Liver (tissue), 9 donors: ENCODE measurements around the gene KBTBD13. TPM values are rescaled to one million over a fixed set of nuclear protein-coding genes. Genes with fewer than 3 reads are reported as not detected.

Source experiments
- DNase-seq: peaks from one replicate; pipeline ENCODE4 v3.0.0-alpha.2; 2017; ENCODE audit warnings: low spot score
- H3K27ac ChIP-seq, 2 donors: one replicate each; pipeline ENCODE4 v1.7.0; 2013; ENCODE audit warnings: inconsistent platforms in 2 of 2, low read length in 2 of 2, control low read depth in 1 of 2, low read depth in 1 of 2, mild to moderate bottlenecking in 1 of 2
- H3K27me3 ChIP-seq, 4 donors: one replicate each; pipeline versions ENCODE4 v1.6.1 to v1.7.0; 2013; ENCODE audit warnings: low read length in 3 of 4, inconsistent platforms in 1 of 4, mild to moderate bottlenecking in 1 of 4, moderate library complexity in 1 of 4; ENCODE audit not compliant: control insufficient read depth in 4 of 4, insufficient read depth in 4 of 4
- H3K36me3 ChIP-seq, 4 donors: one replicate each; pipeline versions ENCODE4 v1.6.1 to v1.7.0; 2013; ENCODE audit warnings: low read length in 3 of 4, mild to moderate bottlenecking in 3 of 4, low read depth in 1 of 4, moderate library complexity in 1 of 4; ENCODE audit not compliant: control insufficient read depth in 4 of 4, insufficient read depth in 3 of 4
- H3K4me1 ChIP-seq, 4 donors: one replicate each; pipeline versions ENCODE4 v1.6.1 to v1.7.0; 2013; ENCODE audit warnings: low read length in 3 of 4, mild to moderate bottlenecking in 3 of 4, moderate library complexity in 1 of 4; ENCODE audit not compliant: control insufficient read depth in 4 of 4, insufficient read depth in 4 of 4
- H3K4me3 ChIP-seq, 3 donors: one replicate each; pipeline versions ENCODE4 v1.6.1 to v1.7.0; 2013; ENCODE audit warnings: low read length in 3 of 3, control low read depth in 1 of 3, low read depth in 1 of 3, mild to moderate bottlenecking in 1 of 3
- H3K9ac ChIP-seq, 2 donors: one replicate each; pipeline ENCODE4 v1.7.0; 2013; ENCODE audit warnings: low read length in 2 of 2, mild to moderate bottlenecking in 2 of 2, moderate library complexity in 2 of 2, control low read depth in 1 of 2, low read depth in 1 of 2
- H3K9me3 ChIP-seq, 4 donors: one replicate each; pipeline versions ENCODE4 v1.6.1 to v1.7.0; 2013; ENCODE audit warnings: low read length in 3 of 4; ENCODE audit not compliant: control insufficient read depth in 4 of 4
- EGR1 ChIP-seq, 2 donors: IDR thresholded peaks; 2 replicates each; pipeline ENCODE4 v1.6.1; 2016 to 2018; ENCODE audit warnings: antibody characterized with exemption in 2 of 2, low read depth in 2 of 2
- FOXA1 ChIP-seq: IDR thresholded peaks from 2 replicates; pipeline ENCODE4 v1.6.1; 2016; ENCODE audit warnings: antibody characterized with exemption
- GABPA ChIP-seq, 2 donors: IDR thresholded peaks in 1 of 2; conservative IDR thresholded peaks in 1 of 2; 2 replicates each; pipeline ENCODE4 v1.6.1; 2016; ENCODE audit warnings: antibody characterized with exemption in 2 of 2, mild to moderate bottlenecking in 1 of 2, moderate library complexity in 1 of 2
- HNF4A ChIP-seq, 2 donors: conservative IDR thresholded peaks; 2 replicates each; pipeline ENCODE4 v1.6.1; 2016; ENCODE audit warnings: antibody characterized with exemption in 2 of 2, mild to moderate bottlenecking in 2 of 2
- HNF4G ChIP-seq: IDR thresholded peaks from 2 replicates; pipeline ENCODE4 v1.6.1; 2016; ENCODE audit warnings: antibody characterized with exemption
- JUND ChIP-seq, 2 donors: IDR thresholded peaks; 2 replicates each; pipeline ENCODE4 v1.6.1; 2016; ENCODE audit warnings: antibody characterized with exemption in 2 of 2
- NR2F2 ChIP-seq: IDR thresholded peaks from 2 replicates; pipeline ENCODE4 v1.6.1; 2016; ENCODE audit warnings: antibody characterized with exemption
- RAD21 ChIP-seq, 2 donors: IDR thresholded peaks; 2 replicates each; pipeline ENCODE4 v1.6.1; 2016; ENCODE audit warnings: antibody characterized with exemption in 2 of 2, mild to moderate bottlenecking in 2 of 2
- RXRA ChIP-seq, 2 donors: IDR thresholded peaks; 2 replicates each; pipeline ENCODE4 v1.6.1; 2017 to 2018; ENCODE audit warnings: antibody characterized with exemption in 2 of 2, mild to moderate bottlenecking in 1 of 2
- SP1 ChIP-seq: IDR thresholded peaks from 2 replicates; pipeline ENCODE4 v1.6.1; 2018; ENCODE audit warnings: antibody characterized with exemption, mild to moderate bottlenecking
- TAF1 ChIP-seq: conservative IDR thresholded peaks from 2 replicates; pipeline ENCODE4 v1.6.1; 2016; ENCODE audit warnings: antibody characterized with exemption, mild to moderate bottlenecking
- YY1 ChIP-seq: IDR thresholded peaks from 2 replicates; pipeline ENCODE4 v1.6.1; 2016; ENCODE audit warnings: antibody characterized with exemption, mild to moderate bottlenecking
- WGBS: extraction: QIAGEN DNeasy Blood & Tissue Kit; methylation state at CpG from one replicate; pipeline ENCODE4 v1.1.7; 2013; 5-methylcytosine and 5-hydroxymethylcytosine counted together
- polyA plus RNA-seq, 2 donors: library from polyadenylated mRNA; stranded (reverse) in 1 of 2; unstranded in 1 of 2; fragments of 200-250 nt in 1 of 2; fragments of >200 nt in 1 of 2; fragmentation: Nextera tagmentation in 1 of 2; extraction: Ambion mirVana in 1 of 2; gene quantifications; one replicate each; pipeline versions ENCODE4 v1.2.1 to v1.2.3, GENCODE V29; 2013 to 2015
- total RNA-seq, 2 donors: library from RNA; depleted of rRNA; stranded (reverse); fragments of >200 nt; gene quantifications; one replicate each; pipeline ENCODE4 v1.2.3, GENCODE V29; 2014
- TF ChIP-seq, protein P1 (sequence below): IDR thresholded peaks from 2 replicates; pipeline ENCODE4 v1.6.1; 2016; ENCODE audit warnings: antibody characterized with exemption
- TF ChIP-seq, protein P2 (sequence below): IDR thresholded peaks from 2 replicates; pipeline ENCODE4 v1.6.1; 2016; ENCODE audit warnings: antibody characterized with exemption
- TF ChIP-seq, protein P3 (sequence below): IDR thresholded peaks from 2 replicates; pipeline ENCODE4 v1.6.1; 2016; ENCODE audit warnings: antibody characterized with exemption, mild to moderate bottlenecking
- TF ChIP-seq, protein P4 (sequence below): IDR thresholded peaks from 2 replicates; pipeline ENCODE4 v1.6.1; 2016; ENCODE audit warnings: antibody characterized with exemption
- TF ChIP-seq, protein P5 (sequence below): fragments of 150-350 bp; IDR thresholded peaks from 2 replicates; pipeline ENCODE4 v1.5.1; 2017; ENCODE audit warnings: improper control_type of control experiment, low read depth, low read length; ENCODE audit not compliant: missing input control
- donor health status: healthy.
- donor health status: healthy.
- donor health status: healthy.
- donor health status: healthy.
- donor health status: healthy.

KBTBD13 gene
- total and polyA plus RNA-seq, 4 donors = not detected

DNA sequence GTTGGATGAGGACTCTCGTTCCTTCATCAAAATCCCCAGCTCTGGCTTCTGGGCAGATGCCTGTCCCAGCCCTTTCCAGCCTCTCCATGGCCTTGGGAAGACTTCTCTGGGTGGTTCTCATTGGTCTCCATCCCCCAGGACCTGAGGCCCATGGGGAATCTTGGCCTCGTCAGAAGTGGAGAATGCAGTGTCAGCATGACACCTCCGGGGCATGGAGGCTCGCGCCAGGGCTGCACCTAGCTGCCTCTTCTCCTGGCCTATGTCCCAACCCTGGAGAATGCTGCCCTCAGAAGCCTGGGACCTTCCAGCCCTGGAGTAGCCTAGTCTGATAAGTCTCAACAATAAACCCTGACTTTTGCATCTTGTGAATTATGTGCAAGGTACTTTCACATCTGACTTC, 3.0 kb downstream of the KBTBD13 start:
- Histone ChIP-seq H3K9ac (no peak overlapping the region), H3K27ac (no peak overlapping the region), H3K9me3 (no peaks in the 10 kb centered on the region), H3K27me3 (no peaks in the 10 kb centered on the region), H3K36me3 (no peaks in the 10 kb centered on the region), H3K4me1 (peaks cover 3 to 13% (median 6%) of the 10 kb centered on the region in 4 donors), H3K4me3 (no peak overlapping the region)
- no peak for DNase-seq
- WGBS = 88% methylated on average over 5 of the region's 5 CpGs
- TF ChIP-seq, protein P1, sequence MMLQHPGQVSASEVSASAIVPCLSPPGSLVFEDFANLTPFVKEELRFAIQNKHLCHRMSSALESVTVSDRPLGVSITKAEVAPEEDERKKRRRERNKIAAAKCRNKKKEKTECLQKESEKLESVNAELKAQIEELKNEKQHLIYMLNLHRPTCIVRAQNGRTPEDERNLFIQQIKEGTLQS = no peak
- TF ChIP-seq, protein P2, sequence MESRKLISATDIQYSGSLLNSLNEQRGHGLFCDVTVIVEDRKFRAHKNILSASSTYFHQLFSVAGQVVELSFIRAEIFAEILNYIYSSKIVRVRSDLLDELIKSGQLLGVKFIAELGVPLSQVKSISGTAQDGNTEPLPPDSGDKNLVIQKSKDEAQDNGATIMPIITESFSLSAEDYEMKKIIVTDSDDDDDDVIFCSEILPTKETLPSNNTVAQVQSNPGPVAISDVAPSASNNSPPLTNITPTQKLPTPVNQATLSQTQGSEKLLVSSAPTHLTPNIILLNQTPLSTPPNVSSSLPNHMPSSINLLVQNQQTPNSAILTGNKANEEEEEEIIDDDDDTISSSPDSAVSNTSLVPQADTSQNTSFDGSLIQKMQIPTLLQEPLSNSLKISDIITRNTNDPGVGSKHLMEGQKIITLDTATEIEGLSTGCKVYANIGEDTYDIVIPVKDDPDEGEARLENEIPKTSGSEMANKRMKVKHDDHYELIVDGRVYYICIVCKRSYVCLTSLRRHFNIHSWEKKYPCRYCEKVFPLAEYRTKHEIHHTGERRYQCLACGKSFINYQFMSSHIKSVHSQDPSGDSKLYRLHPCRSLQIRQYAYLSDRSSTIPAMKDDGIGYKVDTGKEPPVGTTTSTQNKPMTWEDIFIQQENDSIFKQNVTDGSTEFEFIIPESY = no peak
- TF ChIP-seq EGR1 (IDR thresholded peaks at IDR 0.05; ENCODE audit: low read depth in 2 of 2) (no peak), RXRA (IDR thresholded peaks at IDR 0.05) (no peak), TAF1 (no peak), JUND (IDR thresholded peaks at IDR 0.05) (no peak), HNF4G (no peak), GABPA (IDR thresholded peaks at IDR 0.05 in 1 of 2, conservative IDR thresholded peaks at IDR 0.05 in 1 of 2) (no peak), YY1 (no peak)
- TF ChIP-seq, protein P3, sequence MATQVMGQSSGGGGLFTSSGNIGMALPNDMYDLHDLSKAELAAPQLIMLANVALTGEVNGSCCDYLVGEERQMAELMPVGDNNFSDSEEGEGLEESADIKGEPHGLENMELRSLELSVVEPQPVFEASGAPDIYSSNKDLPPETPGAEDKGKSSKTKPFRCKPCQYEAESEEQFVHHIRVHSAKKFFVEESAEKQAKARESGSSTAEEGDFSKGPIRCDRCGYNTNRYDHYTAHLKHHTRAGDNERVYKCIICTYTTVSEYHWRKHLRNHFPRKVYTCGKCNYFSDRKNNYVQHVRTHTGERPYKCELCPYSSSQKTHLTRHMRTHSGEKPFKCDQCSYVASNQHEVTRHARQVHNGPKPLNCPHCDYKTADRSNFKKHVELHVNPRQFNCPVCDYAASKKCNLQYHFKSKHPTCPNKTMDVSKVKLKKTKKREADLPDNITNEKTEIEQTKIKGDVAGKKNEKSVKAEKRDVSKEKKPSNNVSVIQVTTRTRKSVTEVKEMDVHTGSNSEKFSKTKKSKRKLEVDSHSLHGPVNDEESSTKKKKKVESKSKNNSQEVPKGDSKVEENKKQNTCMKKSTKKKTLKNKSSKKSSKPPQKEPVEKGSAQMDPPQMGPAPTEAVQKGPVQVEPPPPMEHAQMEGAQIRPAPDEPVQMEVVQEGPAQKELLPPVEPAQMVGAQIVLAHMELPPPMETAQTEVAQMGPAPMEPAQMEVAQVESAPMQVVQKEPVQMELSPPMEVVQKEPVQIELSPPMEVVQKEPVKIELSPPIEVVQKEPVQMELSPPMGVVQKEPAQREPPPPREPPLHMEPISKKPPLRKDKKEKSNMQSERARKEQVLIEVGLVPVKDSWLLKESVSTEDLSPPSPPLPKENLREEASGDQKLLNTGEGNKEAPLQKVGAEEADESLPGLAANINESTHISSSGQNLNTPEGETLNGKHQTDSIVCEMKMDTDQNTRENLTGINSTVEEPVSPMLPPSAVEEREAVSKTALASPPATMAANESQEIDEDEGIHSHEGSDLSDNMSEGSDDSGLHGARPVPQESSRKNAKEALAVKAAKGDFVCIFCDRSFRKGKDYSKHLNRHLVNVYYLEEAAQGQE = no peak
- TF ChIP-seq, protein P4, sequence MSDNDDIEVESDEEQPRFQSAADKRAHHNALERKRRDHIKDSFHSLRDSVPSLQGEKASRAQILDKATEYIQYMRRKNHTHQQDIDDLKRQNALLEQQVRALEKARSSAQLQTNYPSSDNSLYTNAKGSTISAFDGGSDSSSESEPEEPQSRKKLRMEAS = no peak

DNA sequence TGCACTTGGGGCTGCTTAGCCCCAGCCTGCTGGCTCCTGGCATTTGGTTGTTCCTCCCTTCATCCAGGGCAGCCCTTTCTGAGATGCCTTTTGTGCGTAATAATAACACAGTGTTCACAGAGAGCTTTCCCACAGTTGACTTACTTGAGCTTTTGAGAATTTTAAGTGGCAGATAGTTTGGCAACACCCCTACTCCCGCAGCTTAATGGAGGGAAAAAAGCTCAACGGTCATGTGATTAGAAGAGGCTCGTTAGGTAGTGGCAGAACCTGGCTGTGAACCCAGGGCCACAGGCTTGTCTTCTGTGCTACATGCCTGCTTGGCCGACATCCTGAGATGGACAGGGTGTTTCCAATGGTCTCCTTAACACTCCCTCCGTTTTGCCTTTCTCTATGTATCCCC, 4.7 kb downstream of the KBTBD13 start:
- Histone ChIP-seq H3K4me3 (no peak overlapping the region), H3K9me3 (no peaks in the 10 kb centered on the region), H3K9ac (no peak overlapping the region), H3K36me3 (no peaks in the 10 kb centered on the region), H3K27ac (no peak overlapping the region), H3K4me1 (peaks cover 3 to 16% (median 10%) of the 10 kb centered on the region in 4 donors), H3K27me3 (no peaks in the 10 kb centered on the region)
- DNase-seq = no peak
- TF ChIP-seq SP1 (no peak), RXRA (IDR thresholded peaks at IDR 0.05) (no peak), HNF4G (no peak), HNF4A (conservative IDR thresholded peaks at IDR 0.05) (no peak), FOXA1 (no peak), EGR1 (IDR thresholded peaks at IDR 0.05; ENCODE audit: low read depth in 2 of 2) (no peak), RAD21 (IDR thresholded peaks at IDR 0.05) (no peak), TAF1 (no peak), JUND (IDR thresholded peaks at IDR 0.05) (no peak), YY1 (no peak), NR2F2 (no peak), GABPA (IDR thresholded peaks at IDR 0.05 in 1 of 2, conservative IDR thresholded peaks at IDR 0.05 in 1 of 2) (no peak)
- TF ChIP-seq, protein P2 = no peak
- TF ChIP-seq, protein P5, sequence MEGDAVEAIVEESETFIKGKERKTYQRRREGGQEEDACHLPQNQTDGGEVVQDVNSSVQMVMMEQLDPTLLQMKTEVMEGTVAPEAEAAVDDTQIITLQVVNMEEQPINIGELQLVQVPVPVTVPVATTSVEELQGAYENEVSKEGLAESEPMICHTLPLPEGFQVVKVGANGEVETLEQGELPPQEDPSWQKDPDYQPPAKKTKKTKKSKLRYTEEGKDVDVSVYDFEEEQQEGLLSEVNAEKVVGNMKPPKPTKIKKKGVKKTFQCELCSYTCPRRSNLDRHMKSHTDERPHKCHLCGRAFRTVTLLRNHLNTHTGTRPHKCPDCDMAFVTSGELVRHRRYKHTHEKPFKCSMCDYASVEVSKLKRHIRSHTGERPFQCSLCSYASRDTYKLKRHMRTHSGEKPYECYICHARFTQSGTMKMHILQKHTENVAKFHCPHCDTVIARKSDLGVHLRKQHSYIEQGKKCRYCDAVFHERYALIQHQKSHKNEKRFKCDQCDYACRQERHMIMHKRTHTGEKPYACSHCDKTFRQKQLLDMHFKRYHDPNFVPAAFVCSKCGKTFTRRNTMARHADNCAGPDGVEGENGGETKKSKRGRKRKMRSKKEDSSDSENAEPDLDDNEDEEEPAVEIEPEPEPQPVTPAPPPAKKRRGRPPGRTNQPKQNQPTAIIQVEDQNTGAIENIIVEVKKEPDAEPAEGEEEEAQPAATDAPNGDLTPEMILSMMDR = no peak
- TF ChIP-seq, protein P4 = no peak
- TF ChIP-seq, protein P1 = no peak
- WGBS = 85% methylated on average over 6 of the region's 6 CpGs
